Fibroblast of skin of right biceps (primary cell): ENCODE results near the gene CEP83.
"Not testable (repeated sequence)": the region's sequence is repeated elsewhere in the genome, so short reads cannot be mapped to it uniquely, and the experiment has no call there.

ENCODE experiments used
- DNase-seq: peaks from one replicate; pipeline ENCODE4 v3.0.0-alpha.2; 2013

The CEP83 gene

GRCh38 chr12:94372461-94372860 is 87.2 kb downstream of the CEP83 start:
- no peak for DNase-seq

GRCh38 chr12:94362653-94363052 is 97.0 kb downstream of the CEP83 start:
- no peak for DNase-seq

GRCh38 chr12:94359761-94360160 is 99.9 kb downstream of the CEP83 start:
- no peak for DNase-seq

DNA sequence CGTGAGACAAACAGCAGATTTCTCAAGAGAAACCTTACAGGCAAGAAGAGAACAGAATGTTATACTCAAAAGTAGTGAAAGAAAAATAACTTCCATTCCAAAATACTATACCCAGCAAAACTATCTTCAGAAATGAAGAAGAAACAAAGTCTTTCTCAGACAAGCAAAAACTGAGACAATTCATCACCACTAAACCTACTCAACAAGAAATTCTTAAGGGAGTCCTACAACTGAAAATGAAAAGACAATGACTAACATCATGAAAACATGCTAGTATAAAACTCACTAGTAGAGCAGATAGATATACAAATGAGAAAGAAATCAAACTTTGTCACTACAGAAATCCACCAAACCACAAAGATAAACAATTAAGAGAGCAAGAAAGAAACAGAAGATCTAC is 106.5 kb downstream of the CEP83 start:
- no peak for DNase-seq

DNA sequence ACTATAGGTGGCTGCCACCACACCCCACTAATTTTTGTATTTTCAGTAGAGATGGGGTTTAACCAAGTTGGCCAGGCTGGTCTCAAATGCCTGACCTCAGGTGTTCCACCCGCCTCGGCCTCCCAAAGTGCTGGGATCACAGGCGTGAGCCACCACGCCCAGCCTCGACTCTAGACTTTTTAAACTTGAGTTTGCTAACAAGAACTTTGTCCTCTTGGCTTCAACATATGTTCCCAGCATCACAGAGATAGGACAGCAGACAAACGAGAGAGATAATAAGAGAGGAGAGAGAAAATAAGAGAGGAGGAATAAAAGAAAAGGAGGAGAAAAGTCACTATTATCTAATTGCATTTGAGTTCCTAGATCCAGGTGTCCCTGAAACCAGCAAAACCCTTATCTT is 119.1 kb downstream of the CEP83 start:
- no peak for DNase-seq

GRCh38 chr12:94338006-94338794 is 121.5 kb downstream of the CEP83 start:
- DNase-seq: no peak

GRCh38 chr12:94336211-94336925 is 123.3 kb downstream of the CEP83 start:
- peak; percentile 12 for DNase-seq

GRCh38 chr12:94333396-94333795 is 126.3 kb downstream of the CEP83 start:
- DNase-seq: no peak

DNA sequence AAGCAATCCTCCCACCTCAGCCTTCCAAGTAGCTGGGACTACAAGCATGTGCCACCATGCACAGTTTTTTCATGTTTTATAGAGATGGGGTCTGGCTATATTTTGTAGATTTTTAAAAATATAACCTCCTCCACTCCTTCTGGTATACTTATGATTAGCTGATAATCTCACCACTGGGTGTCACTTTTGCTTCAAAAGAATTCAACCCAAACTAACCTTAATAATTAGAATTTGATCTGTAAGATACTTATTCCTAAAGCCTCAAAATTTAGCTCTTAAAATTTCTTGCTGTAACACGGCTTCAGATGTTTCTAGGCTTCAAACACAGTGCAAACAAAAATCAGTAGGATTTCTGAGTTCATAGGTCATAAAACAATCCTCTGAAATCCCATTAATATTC is 130.3 kb downstream of the CEP83 start:
- DNase-seq: no peak

GRCh38 chr12:94327809-94328208 is 131.9 kb downstream of the CEP83 start:
- DNase-seq: peak; percentile 22

DNA sequence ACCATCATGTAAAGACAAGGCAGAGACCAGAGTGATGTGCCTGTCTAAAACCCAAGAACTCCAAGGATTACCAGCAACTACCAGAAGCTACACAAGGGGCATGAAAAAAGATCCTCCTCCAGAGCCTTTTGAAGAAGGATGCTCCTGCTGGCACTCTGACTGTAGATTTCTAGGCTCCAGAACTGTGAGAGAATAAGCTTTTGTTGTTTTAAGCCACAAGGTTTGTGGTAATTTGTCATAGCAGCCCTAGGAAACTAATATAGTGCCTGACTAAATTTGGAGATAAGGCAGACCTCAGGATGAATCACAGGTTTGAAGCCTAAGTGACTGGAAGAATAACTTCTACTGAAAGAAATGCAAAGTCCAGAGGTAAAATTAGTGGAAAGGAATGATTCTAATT is 132.9 kb downstream of the CEP83 start:
- peak; percentile 80 for DNase-seq

DNA sequence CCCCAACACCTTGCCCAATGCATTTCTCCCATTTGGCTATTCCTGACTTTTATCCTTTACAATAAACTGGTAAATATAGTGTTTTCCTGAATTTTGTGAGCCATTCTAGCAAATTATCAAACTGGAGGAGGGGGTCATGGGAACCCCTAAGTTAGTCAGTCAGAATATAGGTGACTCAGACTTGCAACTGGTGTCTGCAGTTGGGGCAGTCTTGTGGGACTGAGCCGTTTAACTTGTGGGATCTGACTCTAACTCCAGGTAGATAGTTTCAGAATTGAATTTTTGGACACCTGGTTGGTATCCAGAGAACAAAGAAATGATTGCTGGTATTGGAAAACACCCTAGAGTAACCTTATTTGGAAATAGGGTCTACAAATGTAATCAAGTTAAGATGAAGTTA is 133.4 kb downstream of the CEP83 start:
- DNase-seq: no peak

- no peak for DNase-seq
Measured at GRCh38 chr12:94322346-94322745, 137.3 kb downstream of the CEP83 start.

- DNase-seq: no peak
Measured at GRCh38 chr12:94320109-94320508, 139.6 kb downstream of the CEP83 start.

GRCh38 chr12:94318181-94318580 is 141.5 kb downstream of the CEP83 start:
- DNase-seq: no peak

GRCh38 chr12:94316600-94316999 is 143.1 kb downstream of the CEP83 start:
- not testable (repeated sequence) for DNase-seq

GRCh38 chr12:94312378-94312777 is 147.3 kb downstream of the CEP83 start:
- DNase-seq: no peak

- DNase-seq: no peak
Measured at GRCh38 chr12:94309373-94309772, 150.3 kb downstream of the CEP83 start.

DNA sequence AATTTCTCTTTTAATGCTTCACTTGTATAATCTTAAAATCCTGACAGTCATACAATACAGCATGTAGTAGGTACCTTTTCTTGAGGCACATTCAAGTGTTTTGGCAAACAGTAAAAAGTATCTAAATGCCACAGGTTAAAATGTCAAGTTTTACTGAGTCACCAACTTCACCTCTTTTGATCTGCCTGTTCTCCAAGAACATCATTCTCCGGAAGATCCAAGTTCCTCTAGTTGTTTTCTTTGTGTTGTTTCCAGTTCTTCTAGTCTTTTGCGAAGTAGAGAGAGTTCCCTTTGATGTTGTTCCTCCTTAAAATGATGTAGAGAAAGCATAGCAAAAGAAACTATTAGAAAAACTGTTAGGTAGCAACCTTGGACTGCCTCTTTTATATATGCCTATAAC is 151.1 kb downstream of the CEP83 start:
- DNase-seq: no peak

DNA sequence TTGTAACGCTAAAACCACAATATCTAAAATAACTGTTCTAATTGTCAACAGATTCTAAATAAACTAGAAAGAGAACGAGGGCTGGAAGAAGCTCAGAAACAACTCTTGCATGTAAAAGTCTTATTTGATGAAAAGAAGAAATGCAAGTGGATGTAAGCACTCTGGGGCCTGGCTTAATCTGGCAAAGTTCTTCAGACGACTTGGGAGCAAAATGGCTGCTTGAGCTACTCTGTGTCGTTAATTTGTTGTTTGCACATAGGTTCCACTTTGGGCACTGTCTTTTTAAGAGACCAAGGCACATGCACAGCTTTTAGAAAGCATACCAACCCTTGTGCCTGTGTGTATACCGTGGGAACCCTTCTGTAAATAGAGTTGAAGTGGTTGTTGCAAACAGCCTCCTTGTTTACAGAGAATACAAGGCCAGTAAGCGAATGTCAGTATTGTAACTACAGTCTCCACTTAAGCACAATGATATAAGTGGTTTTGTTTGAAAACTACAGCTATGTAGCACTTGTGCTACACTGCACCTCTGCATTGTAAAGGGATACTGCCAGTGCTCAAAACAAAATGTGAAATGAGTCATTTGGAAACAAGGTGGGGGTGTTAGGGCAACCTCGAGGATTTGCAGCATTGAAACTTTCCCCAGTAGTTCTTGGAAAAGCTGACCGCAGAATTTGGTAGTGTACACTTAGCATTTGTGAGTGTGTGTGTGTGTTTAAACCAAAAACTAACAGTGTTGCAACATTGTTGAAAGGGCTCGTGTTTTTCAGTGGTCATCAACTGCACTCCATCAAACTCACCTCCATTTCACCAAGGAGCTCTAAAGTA is 154.3 kb downstream of the CEP83 start:
- peak; percentile 28 for DNase-seq

GRCh38 chr12:94304566-94305061 is 155.1 kb downstream of the CEP83 start:
- DNase-seq: peak; percentile 75

- no peak for DNase-seq
Measured at GRCh38 chr12:94304012-94304411, 155.7 kb downstream of the CEP83 start.

DNA sequence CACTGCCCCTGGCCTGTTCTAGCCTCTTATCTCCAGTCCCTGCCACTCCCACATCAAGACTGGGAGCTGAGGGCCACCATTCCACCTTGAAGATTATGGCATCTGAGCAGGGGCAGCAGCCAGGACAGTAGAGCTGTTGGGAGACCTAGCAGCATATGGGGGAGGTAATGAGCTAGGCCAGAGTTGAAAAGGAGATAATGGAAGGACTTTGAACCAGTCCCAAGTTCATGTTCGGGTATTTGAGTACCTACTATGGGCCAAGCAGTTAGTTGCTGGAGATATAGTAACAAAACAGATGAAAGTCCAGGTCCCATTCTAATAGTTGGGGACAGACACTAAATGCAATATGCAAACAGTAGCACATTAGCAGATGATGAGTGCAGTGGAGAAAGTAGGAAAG is 159.8 kb downstream of the CEP83 start:
- no peak for DNase-seq
